ENCODE measurements around the gene NFIB. TPM values are rescaled to one million over a fixed set of nuclear protein-coding genes. Genes with fewer than 3 reads are reported as not detected.

NFIB gene
- polyA plus RNA-seq, 3 donors, result not detected

DNA sequence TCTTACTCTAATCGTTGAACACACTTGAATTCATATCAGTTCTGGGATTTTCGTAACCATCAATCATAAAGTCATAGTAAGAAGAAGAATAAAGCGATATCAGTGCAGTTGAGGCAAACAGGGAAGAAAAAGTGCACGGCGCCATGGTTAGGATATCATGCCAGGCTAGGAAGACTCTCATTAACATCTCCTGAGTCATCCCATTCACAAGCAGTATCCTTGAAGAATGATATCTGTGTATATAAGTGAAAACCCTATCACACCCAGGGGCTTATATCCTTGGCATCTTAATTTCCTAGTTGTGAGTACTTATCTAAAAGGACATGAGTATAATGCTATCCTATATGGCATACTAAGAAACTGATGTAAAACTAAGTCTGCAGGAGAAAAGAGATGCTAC lies 38.6 kb downstream of the NFIB start:
- no peaks in the 10 kb centered on the region for H3K4me1 Mint-ChIP-seq
- peaks cover 0 to 4% (median 0%) of the 10 kb centered on the region in 7 donors for H3K9me3 Mint-ChIP-seq
- H3K4me3 Mint-ChIP-seq, result no peak overlapping the region
- TF ChIP-seq, protein P1, sequence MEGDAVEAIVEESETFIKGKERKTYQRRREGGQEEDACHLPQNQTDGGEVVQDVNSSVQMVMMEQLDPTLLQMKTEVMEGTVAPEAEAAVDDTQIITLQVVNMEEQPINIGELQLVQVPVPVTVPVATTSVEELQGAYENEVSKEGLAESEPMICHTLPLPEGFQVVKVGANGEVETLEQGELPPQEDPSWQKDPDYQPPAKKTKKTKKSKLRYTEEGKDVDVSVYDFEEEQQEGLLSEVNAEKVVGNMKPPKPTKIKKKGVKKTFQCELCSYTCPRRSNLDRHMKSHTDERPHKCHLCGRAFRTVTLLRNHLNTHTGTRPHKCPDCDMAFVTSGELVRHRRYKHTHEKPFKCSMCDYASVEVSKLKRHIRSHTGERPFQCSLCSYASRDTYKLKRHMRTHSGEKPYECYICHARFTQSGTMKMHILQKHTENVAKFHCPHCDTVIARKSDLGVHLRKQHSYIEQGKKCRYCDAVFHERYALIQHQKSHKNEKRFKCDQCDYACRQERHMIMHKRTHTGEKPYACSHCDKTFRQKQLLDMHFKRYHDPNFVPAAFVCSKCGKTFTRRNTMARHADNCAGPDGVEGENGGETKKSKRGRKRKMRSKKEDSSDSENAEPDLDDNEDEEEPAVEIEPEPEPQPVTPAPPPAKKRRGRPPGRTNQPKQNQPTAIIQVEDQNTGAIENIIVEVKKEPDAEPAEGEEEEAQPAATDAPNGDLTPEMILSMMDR (IDR thresholded peaks at IDR 0.05), result no peak
- Histone ChIP-seq H3K79me2 (ENCODE audit: insufficient read depth, low read length) (no peaks in the 10 kb centered on the region), H4K20me1 (ENCODE audit: insufficient read depth, low read length) (no peaks in the 10 kb centered on the region), H2AFZ (ENCODE audit: insufficient read depth, low read depth, low read length, poor library complexity, severe bottlenecking) (no peak overlapping the region), H3K27me3 (ENCODE audit: control insufficient read depth in 2 of 2, insufficient read depth in 2 of 2, low read length in 2 of 2) (peaks cover 0 to 4% of the 10 kb centered on the region in 2 donors), H3K4me3 (replicated peaks in 1 of 3; ENCODE audit: low read depth in 2 of 3, low read length in 3 of 3) (no peak overlapping the region), H3K4me2 (replicated peaks; ENCODE audit: extremely low read depth, low read length, poor library complexity, severe bottlenecking) (no peak overlapping the region), H3K9ac (ENCODE audit: insufficient read depth, low read length, poor library complexity, severe bottlenecking) (no peak overlapping the region), H3K4me1 (ENCODE audit: control insufficient read depth in 1 of 2, insufficient read depth in 2 of 2, low read length in 2 of 2) (no peaks in the 10 kb centered on the region), H3K36me3 (replicated peaks in 1 of 2; ENCODE audit: control insufficient read depth in 1 of 2, insufficient read depth in 2 of 2, low read length in 2 of 2) (no peaks in the 10 kb centered on the region), H3K27ac (ENCODE audit: low read depth in 1 of 2, low read length in 2 of 2) (no peak overlapping the region), H3K9me3 (replicated peaks in 1 of 2; ENCODE audit: control insufficient read depth in 1 of 2, insufficient read depth in 1 of 2, low read length in 2 of 2) (no peaks in the 10 kb centered on the region)
- H3K27ac Mint-ChIP-seq, result no peak overlapping the region
- peaks cover 1 to 9% (median 6%) of the 10 kb centered on the region in 3 donors for H3K27me3 Mint-ChIP-seq (ENCODE audit: low read depth in 3 of 3)
- no peak for DNase-seq
- H3K36me3 Mint-ChIP-seq, result no peaks in the 10 kb centered on the region
- WGBS (ENCODE audit: insufficient coverage), result no CpG with 5 or more reads among the region's 5 CpGs
- intact Hi-C loops (cut with micrococcal nuclease), result no loop called here

DNA sequence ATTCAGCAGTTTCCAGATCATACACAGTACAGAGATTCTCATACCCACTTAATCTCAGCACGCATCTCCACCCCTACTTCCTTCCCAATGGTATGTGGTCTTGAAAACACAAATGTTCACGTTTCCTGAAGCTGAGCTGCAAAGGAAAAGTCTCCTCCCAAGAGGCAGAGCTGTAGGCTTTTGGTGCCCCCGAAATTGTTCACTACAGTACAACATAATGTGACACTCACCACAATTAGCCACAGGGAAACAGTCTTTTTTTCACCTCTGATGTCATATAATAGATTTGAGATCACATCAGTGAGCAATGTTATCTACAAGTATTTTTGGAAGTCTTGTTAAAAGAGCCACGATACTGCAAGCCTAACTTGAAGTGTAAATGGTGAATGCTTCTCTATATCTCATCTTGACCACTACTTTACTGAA lies 40.2 kb downstream of the NFIB start:
- intact Hi-C loops (cut with micrococcal nuclease), result no loop called here

More for the DNA sequence above, 40.2 kb downstream of the NFIB start:
- H3K27me3 ChIP-seq (ENCODE audit: control insufficient read depth in 2 of 2, insufficient read depth in 2 of 2, low read length in 2 of 2), result peaks cover 0 to 4% of the 10 kb centered on the region in 2 donors
- Mint-ChIP-seq H3K4me1 (no peaks in the 10 kb centered on the region), H3K27me3 (ENCODE audit: low read depth in 3 of 3) (peaks cover 1 to 9% (median 6%) of the 10 kb centered on the region in 3 donors), H3K36me3 (no peaks in the 10 kb centered on the region), H3K27ac (no peak overlapping the region), H3K4me3 (no peak overlapping the region), H3K9me3 (peaks cover 0 to 4% (median 0%) of the 10 kb centered on the region in 7 donors)
- H3K4me3 ChIP-seq (replicated peaks in 1 of 3; ENCODE audit: low read depth in 2 of 3, low read length in 3 of 3), result no peak overlapping the region
- H3K4me1 ChIP-seq (ENCODE audit: control insufficient read depth in 1 of 2, insufficient read depth in 2 of 2, low read length in 2 of 2), result no peaks in the 10 kb centered on the region
- H3K36me3 ChIP-seq (replicated peaks in 1 of 2; ENCODE audit: control insufficient read depth in 1 of 2, insufficient read depth in 2 of 2, low read length in 2 of 2), result no peaks in the 10 kb centered on the region
- H3K4me2 ChIP-seq (replicated peaks; ENCODE audit: extremely low read depth, low read length, poor library complexity, severe bottlenecking), result no peak overlapping the region
- no peaks in the 10 kb centered on the region for H3K9me3 ChIP-seq (replicated peaks in 1 of 2; ENCODE audit: control insufficient read depth in 1 of 2, insufficient read depth in 1 of 2, low read length in 2 of 2)
- no peak for DNase-seq
- no peak overlapping the region for H2AFZ ChIP-seq (ENCODE audit: insufficient read depth, low read depth, low read length, poor library complexity, severe bottlenecking)
- H3K27ac ChIP-seq (ENCODE audit: low read depth in 1 of 2, low read length in 2 of 2), result no peak overlapping the region
- no peaks in the 10 kb centered on the region for H3K79me2 ChIP-seq (ENCODE audit: insufficient read depth, low read length)
- TF ChIP-seq, protein P1 (IDR thresholded peaks at IDR 0.05), result no peak
- 0% methylated on average over 2 of the region's 4 CpGs for WGBS (ENCODE audit: insufficient coverage)
- H4K20me1 ChIP-seq (ENCODE audit: insufficient read depth, low read length), result no peaks in the 10 kb centered on the region
- no peak overlapping the region for H3K9ac ChIP-seq (ENCODE audit: insufficient read depth, low read length, poor library complexity, severe bottlenecking)

Measured in CD14-positive monocyte (primary cell).